GM18505 (cell line): ENCODE data around the gene ZMIZ1.

Experiments
- ATAC-seq: cut with Tn5 transposase; IDR thresholded peaks from one replicate; pipeline ENCODE4 v1.9.1; 2021; ENCODE audit not compliant: unreplicated experiment
- POLR2A ChIP-seq: IDR thresholded peaks from 4 replicates; pipeline ENCODE4 v1.6.1; 2011; ENCODE audit warnings: borderline replicate concordance; ENCODE audit not compliant: insufficient read depth, insufficient read length; ENCODE audit errors: extremely low read depth

ZMIZ1 gene

GRCh38 chr10:79068562-79069324, at the start of gene ZMIZ1:
ZMIZ1 (plus strand) TSS chr10:79068966; CDS start chr10:79201633, 132,667 bp downstream.
- ATAC-seq: peak; percentile 58
- peak; percentile 51 for TF ChIP-seq POLR2A

DNA sequence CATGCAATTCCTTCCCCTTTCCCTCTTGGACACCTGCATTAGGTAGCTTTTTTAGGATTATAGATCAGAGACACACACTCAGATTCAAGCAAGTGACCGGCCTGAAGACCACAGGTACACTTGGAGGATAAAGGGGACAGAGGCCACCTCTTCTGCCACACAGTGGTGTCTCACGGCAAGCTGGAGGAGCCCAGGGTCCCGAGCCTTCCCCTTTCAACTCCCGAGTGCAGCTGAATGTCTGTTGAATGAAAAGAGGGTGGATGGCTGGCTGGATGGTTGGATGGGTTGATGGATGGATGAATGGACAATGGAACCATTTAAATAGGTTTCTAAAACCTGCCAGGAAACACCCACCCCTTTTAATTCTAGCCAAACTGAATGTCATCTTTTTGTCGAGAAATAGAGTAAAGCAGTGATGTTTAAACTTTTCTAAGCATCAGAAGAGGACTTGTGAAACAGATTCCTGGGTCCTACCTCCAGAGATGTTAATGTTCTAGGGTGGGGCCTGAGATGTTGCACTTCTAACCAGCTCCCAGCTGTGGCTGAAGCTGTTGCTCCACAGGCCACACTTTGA, 49.2 kb upstream of the ZMIZ1 start:
- ATAC-seq: no peak
- no peak for TF ChIP-seq POLR2A

GRCh38 chr10:79020015-79020491, 48.7 kb upstream of the ZMIZ1 start:
- TF ChIP-seq POLR2A: no peak
- no peak for ATAC-seq

DNA sequence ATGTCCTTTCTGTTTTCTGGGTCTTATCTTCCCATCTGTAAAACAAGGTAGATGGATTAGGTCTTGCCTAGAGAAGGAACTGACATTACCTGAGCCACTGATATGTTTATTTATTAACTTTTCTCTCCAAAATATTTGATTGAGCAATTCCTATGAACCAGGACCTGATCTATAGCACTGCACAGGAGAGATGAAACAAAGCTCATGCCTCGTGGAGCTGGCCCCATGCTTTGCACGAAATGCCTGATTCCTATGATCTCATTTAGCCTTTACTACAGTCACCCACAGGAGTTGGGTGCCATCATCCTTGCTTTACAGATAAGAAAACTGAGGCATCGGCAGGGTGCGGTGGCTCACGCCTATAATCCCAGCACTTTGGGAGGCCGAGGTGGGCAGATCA, 48.2 kb upstream of the ZMIZ1 start:
- TF ChIP-seq POLR2A: no peak
- ATAC-seq: no peak

GRCh38 chr10:79021331-79021907, 47.3 kb upstream of the ZMIZ1 start:
- ATAC-seq: no peak
- no peak for TF ChIP-seq POLR2A

- no peak for TF ChIP-seq POLR2A
These were observed 46.7 kb upstream of the ZMIZ1 start for GRCh38 chr10:79021948-79022499.

GRCh38 chr10:79022565-79023230, 46.1 kb upstream of the ZMIZ1 start:
- no peak for ATAC-seq
- no peak for TF ChIP-seq POLR2A

More at GRCh38 chr10:79021948-79022499, 46.7 kb upstream of the ZMIZ1 start:
- ATAC-seq: no peak

DNA sequence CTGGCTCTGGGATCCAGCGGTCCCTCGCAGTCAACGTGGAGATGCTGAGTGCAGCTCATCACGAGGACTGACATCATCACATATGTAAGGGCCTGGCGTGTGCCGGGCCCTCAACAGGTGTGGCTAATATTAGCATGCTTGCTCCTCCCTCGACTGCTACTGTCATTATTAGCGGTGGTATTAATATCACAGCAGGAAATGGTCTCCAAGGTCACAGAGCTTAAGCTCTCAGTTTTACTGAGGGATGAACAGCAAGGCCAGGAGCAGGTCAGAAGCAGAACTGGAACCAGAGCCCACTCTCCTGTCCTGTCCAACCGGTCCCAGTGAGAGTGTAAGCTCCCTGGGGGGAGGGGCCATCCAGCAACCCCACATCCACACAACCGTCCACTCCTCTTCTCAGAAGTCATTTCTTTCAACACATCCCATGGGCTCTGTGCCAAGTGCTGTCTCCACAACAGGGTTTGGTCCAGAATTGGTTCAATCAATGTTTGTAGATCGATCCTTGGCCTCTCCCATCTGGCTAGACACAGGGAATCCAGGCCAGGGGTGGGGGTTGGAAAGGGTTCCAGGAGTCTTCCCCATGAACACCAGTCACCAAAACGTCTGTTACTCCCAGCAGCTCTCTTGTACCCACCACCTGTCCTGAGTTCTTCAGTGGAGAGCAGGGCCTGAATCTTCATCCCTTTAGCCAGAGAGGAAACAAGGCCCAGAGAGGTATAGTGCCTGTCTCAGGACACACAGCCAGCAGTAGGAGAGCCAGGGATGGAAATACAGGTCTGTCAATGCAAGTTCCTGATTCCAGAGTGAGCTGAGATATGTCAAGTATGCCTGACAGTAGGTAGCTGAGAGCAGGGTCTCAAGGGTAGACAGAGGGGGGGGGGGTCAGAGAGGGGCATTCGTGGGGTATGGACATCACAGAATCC, 45.3 kb upstream of the ZMIZ1 start:
- peak; percentile 47 for ATAC-seq
- no peak for TF ChIP-seq POLR2A

DNA sequence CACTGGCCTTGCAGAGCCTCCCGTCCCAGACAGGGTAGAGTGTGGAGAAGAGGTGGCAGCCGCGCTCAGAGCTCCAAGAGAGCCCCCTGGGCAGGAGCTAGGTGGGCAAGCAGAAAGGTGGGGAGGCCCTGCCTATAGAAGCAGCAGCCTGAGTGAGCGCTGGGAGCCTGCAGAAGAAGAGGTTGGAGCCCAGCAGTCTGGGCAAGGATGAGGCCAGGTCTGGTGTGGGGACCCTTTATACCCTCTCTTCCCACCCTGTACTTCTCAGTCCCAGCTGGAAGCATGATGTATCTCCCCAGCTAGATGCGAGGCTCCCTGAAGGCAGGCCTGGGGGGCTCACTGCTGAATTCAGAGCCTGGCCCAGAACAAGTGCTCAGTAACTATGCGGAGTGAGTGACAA, 44.5 kb upstream of the ZMIZ1 start:
- TF ChIP-seq POLR2A: no peak
- no peak for ATAC-seq

DNA sequence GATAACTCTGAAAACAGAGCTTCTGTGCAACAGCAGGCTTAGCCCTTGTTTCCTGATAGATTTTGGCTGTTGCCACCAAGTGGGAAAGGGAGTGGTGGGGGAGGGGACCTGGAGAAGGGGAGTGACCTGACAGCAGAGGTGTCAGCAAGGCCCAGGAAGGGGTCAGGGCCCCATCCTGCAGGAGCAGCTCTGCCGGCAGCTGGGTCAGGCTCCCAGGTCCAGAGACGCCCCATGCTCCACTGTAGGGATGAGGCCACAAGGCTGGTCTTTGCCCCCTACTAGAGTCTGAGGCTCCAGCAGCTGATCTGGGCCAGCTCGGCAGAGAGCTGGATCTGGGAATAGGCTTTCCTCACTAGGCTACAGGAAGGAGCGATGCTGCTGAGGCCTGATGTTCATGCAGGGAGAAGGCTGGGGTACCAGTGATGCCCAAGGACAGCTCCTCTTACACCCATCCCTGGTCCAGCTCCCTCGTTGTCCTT, 44.0 kb upstream of the ZMIZ1 start:
- ATAC-seq: no peak
- no peak for TF ChIP-seq POLR2A

- ATAC-seq: no peak
- TF ChIP-seq POLR2A: no peak
These were observed 43.5 kb upstream of the ZMIZ1 start for GRCh38 chr10:79025199-79025832.

DNA sequence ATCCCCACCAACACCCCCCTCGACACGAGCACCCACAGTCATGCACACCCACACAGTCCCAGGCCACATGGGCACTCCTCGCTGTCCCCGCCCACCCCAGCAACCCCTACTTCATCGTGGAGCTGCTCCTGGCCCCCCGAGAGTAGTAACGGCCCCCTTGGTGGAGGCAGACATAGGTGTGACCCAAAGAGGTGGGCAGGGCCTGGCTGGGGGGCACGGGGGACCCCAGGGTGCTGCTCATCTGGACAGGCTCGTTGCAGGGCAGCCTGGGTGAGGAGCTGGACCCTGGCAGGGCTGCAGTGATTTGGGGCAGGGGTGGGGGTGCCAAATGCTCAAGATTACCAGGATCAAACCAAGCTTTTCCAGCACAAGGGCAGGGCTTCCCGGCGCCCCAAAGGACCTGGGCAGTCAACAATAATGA, 42.4 kb upstream of the ZMIZ1 start:
- no peak for TF ChIP-seq POLR2A
- no peak for ATAC-seq
